Measurements from ENCODE around the gene MIS18BP1.
"Not testable (repeated sequence)": the region's sequence is repeated elsewhere in the genome, so short reads cannot be mapped to it uniquely, and the experiment has no call there.

The MIS18BP1 gene

GRCh38 chr14:45246691-45247090, 6.3 kb downstream of the MIS18BP1 start:
- DNase-seq (ENCODE audit: low read depth in 1 of 2, low spot score in 1 of 2), result no peak

- DNase-seq (ENCODE audit: low read depth in 1 of 2, low spot score in 1 of 2), result no peak
These were observed 6.9 kb downstream of the MIS18BP1 start for GRCh38 chr14:45246151-45246550.

- DNase-seq (ENCODE audit: low read depth in 1 of 2, low spot score in 1 of 2), result no peak
These were observed 10.3 kb downstream of the MIS18BP1 start for GRCh38 chr14:45242706-45243105.

GRCh38 chr14:45238988-45239387, 14.0 kb downstream of the MIS18BP1 start:
- no peak for DNase-seq (ENCODE audit: low read depth in 1 of 2, low spot score in 1 of 2)

- no peak for DNase-seq (ENCODE audit: low read depth in 1 of 2, low spot score in 1 of 2)
These were observed 25.4 kb downstream of the MIS18BP1 start for GRCh38 chr14:45227566-45227965.

- no peak for DNase-seq (ENCODE audit: low read depth in 1 of 2, low spot score in 1 of 2)
These were observed 30.3 kb downstream of the MIS18BP1 start for GRCh38 chr14:45222485-45223262.

GRCh38 chr14:45214341-45214740, 38.7 kb downstream of the MIS18BP1 start:
- not testable (repeated sequence) for DNase-seq (ENCODE audit: low read depth in 1 of 2, low spot score in 1 of 2)

GRCh38 chr14:45213716-45214115, 39.3 kb downstream of the MIS18BP1 start:
- not testable (repeated sequence) for DNase-seq (ENCODE audit: low read depth in 1 of 2, low spot score in 1 of 2)

- DNase-seq (ENCODE audit: low read depth in 1 of 2, low spot score in 1 of 2), result no peak
These were observed 40.8 kb downstream of the MIS18BP1 start for GRCh38 chr14:45212231-45212630.

GRCh38 chr14:45211295-45211694, 41.7 kb downstream of the MIS18BP1 start:
- DNase-seq (ENCODE audit: low read depth in 1 of 2, low spot score in 1 of 2), result no peak

- DNase-seq (ENCODE audit: low read depth in 1 of 2, low spot score in 1 of 2), result no peak
These were observed 42.8 kb downstream of the MIS18BP1 start for GRCh38 chr14:45210159-45210558.

- DNase-seq (ENCODE audit: low read depth in 1 of 2, low spot score in 1 of 2), result no peak
These were observed 48.8 kb downstream of the MIS18BP1 start for GRCh38 chr14:45204241-45204640.

- DNase-seq (ENCODE audit: low read depth in 1 of 2, low spot score in 1 of 2), result no peak
These were observed 51.1 kb downstream of the MIS18BP1 start for GRCh38 chr14:45201905-45202304.

- DNase-seq (ENCODE audit: low read depth in 1 of 2, low spot score in 1 of 2), result no peak
These were observed 53.8 kb downstream of the MIS18BP1 start for GRCh38 chr14:45199230-45199629.

- no peak for DNase-seq (ENCODE audit: low read depth in 1 of 2, low spot score in 1 of 2)
These were observed 54.5 kb downstream of the MIS18BP1 start for GRCh38 chr14:45198551-45198950.

- no peak for DNase-seq (ENCODE audit: low read depth in 1 of 2, low spot score in 1 of 2)
These were observed 58.0 kb downstream of the MIS18BP1 start for GRCh38 chr14:45194964-45195363.

GRCh38 chr14:45185100-45185814, 67.7 kb downstream of the MIS18BP1 start:
- DNase-seq (ENCODE audit: low read depth in 1 of 2, low spot score in 1 of 2), result no peak

- no peak for DNase-seq (ENCODE audit: low read depth in 1 of 2, low spot score in 1 of 2)
These were observed 71.2 kb downstream of the MIS18BP1 start for GRCh38 chr14:45181806-45182205.

GRCh38 chr14:45181329-45181728, 71.7 kb downstream of the MIS18BP1 start:
- DNase-seq (ENCODE audit: low read depth in 1 of 2, low spot score in 1 of 2), result no peak

- no peak for DNase-seq (ENCODE audit: low read depth in 1 of 2, low spot score in 1 of 2)
These were observed 75.9 kb downstream of the MIS18BP1 start for GRCh38 chr14:45177076-45177475.

- DNase-seq (ENCODE audit: low read depth in 1 of 2, low spot score in 1 of 2), result no peak
These were observed 83.1 kb downstream of the MIS18BP1 start for GRCh38 chr14:45169906-45170305.

- DNase-seq (ENCODE audit: low read depth in 1 of 2, low spot score in 1 of 2), result no peak
These were observed 96.9 kb downstream of the MIS18BP1 start for GRCh38 chr14:45156067-45156466.

Data from activated T-helper 1 cell treated with anti-CD3 and anti-CD28 coated beads, Interleukin-2, amount 50 U/mL, for 16 hours (primary cell).